Measurements from ENCODE around the gene PKDCC.
A peak's percentile ranks its signal among the peaks of the same experiment; 100 is the strongest.
"Not testable (repeated sequence)": the region's sequence is repeated elsewhere in the genome, so short reads cannot be mapped to it uniquely, and the experiment has no call there.

The PKDCC gene

DNA sequence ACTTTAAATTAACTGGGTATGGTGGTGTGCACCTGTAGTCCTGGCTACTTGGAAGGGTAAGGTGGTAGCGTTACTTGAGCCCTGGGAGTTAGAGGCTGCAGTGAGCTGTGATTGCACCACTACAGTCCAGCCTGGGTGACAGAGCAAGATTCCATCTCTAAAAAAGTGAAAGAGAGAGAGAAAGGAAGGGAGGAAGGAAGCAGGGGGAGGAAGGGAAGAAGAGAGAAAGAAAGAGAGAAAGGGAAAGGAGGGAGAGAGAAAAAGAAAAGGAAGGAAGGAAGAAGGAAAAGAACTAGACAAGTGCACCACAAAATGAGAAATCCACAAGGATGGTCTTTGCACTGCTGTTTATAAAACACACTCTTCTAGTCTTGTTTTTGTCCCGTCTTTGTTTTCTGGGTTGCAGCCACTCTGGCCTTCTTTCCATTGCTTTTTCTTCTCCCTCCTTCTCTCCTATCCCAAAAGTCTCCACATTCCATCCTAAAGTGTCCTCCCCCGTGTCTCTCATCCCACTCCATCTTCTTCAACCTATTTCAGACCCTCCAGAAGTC lies 32.0 kb downstream of the PKDCC start:
- TF ChIP-seq CTCF (IDR thresholded peaks at IDR 0.05; ENCODE audit: low read depth, low read length): no peak
- H3K4me3 ChIP-seq (ENCODE audit: low read depth, low read length): no peak overlapping the region
- H3K4me1 ChIP-seq: no peaks in the 10 kb centered on the region
- H3K27me3 ChIP-seq: no peaks in the 10 kb centered on the region
- H3K36me3 ChIP-seq: no peaks in the 10 kb centered on the region
- H3K9me3 ChIP-seq: no peaks in the 10 kb centered on the region
- no peak for DNase-seq

DNA sequence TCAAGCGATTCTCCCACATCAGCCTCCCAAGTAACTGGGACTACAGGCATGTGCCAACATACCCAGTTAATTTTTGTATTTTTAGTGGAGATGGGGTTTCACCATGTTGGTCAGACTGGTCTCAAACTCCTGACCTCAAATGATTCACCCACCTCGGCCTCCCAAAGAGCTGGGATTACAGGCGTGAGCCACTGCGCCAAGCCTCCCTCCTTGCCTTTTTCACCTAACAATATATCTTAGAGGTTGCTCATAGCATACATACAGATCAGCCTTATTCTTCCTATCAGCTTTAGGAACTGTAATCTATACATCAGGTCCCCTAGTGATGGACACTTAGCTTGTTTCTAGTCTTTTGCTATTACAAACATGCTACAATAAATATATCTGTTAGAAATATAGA lies 33.3 kb downstream of the PKDCC start:
- not testable (repeated sequence) for H3K36me3 ChIP-seq; H3K4me3 ChIP-seq (ENCODE audit: low read depth, low read length); H3K9me3 ChIP-seq; H3K4me1 ChIP-seq; H3K27me3 ChIP-seq; DNase-seq

DNA sequence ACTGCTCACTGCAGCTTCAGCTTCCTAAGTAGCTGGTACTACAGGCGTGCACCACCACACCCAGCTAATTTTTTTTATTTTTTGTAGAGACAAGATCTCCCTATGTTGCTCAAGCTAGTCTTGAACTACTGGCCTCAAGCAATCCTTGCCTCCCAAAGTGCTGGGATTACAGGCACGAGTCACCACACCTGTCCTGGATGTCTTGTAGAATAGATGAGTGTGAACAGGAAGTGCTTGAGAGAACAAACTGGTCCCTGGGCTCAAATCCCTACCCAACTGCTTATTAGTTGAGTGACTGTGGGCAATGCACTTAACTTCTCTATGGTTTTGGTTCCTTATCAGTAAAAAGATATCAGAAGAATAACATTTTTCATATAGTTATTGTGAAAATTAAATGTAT lies 34.2 kb downstream of the PKDCC start:
- Histone ChIP-seq H3K36me3 (no peaks in the 10 kb centered on the region), H3K27me3 (no peaks in the 10 kb centered on the region), H3K4me3 (ENCODE audit: low read depth, low read length) (no peak overlapping the region), H3K9me3 (no peaks in the 10 kb centered on the region), H3K4me1 (no peaks in the 10 kb centered on the region)
- DNase-seq: no peak
- TF ChIP-seq CTCF (IDR thresholded peaks at IDR 0.05; ENCODE audit: low read depth, low read length): no peak

DNA sequence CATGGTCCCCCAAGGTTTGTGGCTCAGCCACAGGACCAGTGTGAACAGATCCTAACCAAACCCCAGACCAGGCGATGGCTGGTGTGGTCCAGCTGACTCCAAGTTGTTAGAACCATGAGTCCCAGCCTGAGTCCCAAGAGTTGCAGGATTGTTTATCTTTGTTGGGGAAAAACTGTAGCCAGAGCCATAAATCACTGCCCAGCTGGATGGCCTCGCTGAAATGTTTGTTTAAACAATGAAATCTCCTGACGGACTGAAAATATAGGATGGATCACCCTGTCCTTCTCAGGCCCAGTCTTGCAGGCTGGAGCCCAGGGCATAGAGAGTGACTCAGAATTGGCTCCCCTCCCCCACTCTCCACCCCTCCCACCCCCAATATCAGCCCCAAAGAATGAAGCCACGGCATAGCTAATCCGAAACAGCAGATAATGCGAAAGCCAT lies 36.4 kb downstream of the PKDCC start:
- DNase-seq: no peak
- Histone ChIP-seq H3K36me3 (no peaks in the 10 kb centered on the region), H3K27me3 (no peaks in the 10 kb centered on the region), H3K4me3 (ENCODE audit: low read depth, low read length) (no peak overlapping the region), H3K4me1 (no peaks in the 10 kb centered on the region), H3K9me3 (no peaks in the 10 kb centered on the region)
- TF ChIP-seq CTCF (IDR thresholded peaks at IDR 0.05; ENCODE audit: low read depth, low read length): no peak

DNA sequence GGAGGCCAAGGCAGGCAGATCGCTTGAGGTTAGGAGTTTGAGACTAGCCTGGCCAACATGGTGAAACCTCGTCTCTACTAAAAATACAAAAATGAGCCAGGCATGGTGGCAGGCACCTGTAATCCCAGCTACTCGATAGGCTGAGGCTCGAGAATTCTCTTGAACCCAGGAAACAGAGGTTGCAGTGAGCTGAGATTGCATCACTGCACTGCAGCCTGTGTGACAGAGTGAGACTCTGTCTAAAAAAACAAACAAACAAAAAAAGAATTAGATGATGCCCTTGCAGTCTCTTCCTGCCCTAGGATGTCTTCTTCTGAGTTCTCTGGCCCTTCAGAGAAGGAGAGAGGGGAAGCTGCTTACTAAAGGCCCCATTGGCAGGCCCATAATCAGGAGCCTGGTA lies 37.2 kb downstream of the PKDCC start:
- not testable (repeated sequence) for H3K27me3 ChIP-seq; H3K36me3 ChIP-seq; H3K4me1 ChIP-seq; DNase-seq; H3K4me3 ChIP-seq (ENCODE audit: low read depth, low read length); H3K9me3 ChIP-seq

DNA sequence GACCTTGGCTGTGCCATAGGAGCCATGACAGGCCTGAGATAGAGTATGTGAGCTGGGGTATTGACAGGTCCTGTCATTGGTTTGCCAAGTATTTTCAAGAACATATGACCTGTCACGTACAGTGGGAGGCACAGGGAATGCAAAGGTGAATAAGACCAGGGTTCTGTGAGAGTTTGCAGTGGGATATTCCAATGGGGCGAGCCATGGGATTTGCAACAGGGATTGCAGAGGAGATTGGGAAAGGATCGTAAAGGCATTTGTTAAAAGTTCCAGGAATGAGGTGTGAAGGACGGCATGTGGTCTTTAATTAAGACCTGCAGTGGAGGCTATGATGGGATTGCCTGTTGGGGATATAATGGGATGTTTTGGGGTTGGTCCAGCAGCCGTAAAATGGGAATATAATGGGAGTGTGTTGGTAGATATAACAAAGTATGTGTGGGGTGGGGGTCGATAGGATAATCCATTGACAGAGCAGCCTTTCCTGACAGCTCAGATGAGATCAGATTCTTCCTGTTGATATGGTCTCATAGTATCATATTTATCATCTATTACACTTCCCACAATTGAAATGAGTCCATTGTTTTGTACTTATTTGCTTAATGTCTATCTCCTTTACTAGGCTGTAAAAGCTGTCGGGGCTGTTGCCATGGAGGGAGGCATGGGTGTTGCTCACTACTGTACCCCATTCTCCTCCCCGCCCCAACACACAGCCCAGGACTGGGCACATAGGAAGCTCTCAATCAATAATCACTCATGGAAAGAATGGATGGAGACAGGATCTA lies 38.1 kb downstream of the PKDCC start:
- H3K27me3 ChIP-seq: no peaks in the 10 kb centered on the region
- no peak for TF ChIP-seq CTCF (IDR thresholded peaks at IDR 0.05; ENCODE audit: low read depth, low read length)
- H3K36me3 ChIP-seq: no peaks in the 10 kb centered on the region
- H3K9me3 ChIP-seq: no peaks in the 10 kb centered on the region
- H3K4me1 ChIP-seq: no peaks in the 10 kb centered on the region
- H3K4me3 ChIP-seq (ENCODE audit: low read depth, low read length): no peak overlapping the region
- no peak for DNase-seq

DNA sequence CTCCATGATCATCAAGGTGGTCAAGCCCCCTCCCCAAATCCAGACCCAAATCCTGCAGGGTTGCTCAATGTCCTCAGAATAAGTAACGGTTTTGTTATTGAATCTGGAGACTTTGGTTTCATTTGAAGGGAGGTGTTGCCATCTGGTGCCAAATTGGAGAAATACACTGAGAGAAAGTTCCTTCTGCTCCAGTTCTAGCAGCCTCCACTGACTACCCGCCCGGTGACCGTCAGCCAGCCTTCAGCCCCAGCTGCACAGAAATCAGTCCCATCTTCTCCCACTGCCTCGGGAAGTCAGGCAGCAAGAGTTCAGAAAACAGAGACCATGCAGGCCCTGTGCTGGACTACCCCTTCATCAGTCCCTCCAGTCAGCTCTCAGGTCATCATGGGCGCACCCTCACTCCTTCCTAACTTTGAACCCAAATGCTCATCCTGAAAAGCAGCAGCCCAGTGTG lies 38.7 kb downstream of the PKDCC start:
- Histone ChIP-seq H3K27me3 (no peaks in the 10 kb centered on the region), H3K4me3 (ENCODE audit: low read depth, low read length) (no peak overlapping the region), H3K4me1 (no peaks in the 10 kb centered on the region), H3K36me3 (no peaks in the 10 kb centered on the region), H3K9me3 (no peaks in the 10 kb centered on the region)
- peak; percentile 80 for TF ChIP-seq CTCF (IDR thresholded peaks at IDR 0.05; ENCODE audit: low read depth, low read length)
- DNase-seq: peak; percentile 67

Measured in BE2C (cell line).